Putamen (tissue), 1 donor: ENCODE data around the gene C4orf33.

Experiments used
- DNase-seq: peaks from one replicate; pipeline ENCODE4 v3.0.0-alpha.2; 2016; ENCODE audit warnings: low spot score

C4orf33 gene

GRCh38 chr4:129129143-129129542, 33.2 kb downstream of the C4orf33 start:
- DNase-seq: no peak

GRCh38 chr4:129131343-129131742, 35.4 kb downstream of the C4orf33 start:
- DNase-seq: no peak

- no peak for DNase-seq
Observed at GRCh38 chr4:129136433-129136832, 40.5 kb downstream of the C4orf33 start.

DNA sequence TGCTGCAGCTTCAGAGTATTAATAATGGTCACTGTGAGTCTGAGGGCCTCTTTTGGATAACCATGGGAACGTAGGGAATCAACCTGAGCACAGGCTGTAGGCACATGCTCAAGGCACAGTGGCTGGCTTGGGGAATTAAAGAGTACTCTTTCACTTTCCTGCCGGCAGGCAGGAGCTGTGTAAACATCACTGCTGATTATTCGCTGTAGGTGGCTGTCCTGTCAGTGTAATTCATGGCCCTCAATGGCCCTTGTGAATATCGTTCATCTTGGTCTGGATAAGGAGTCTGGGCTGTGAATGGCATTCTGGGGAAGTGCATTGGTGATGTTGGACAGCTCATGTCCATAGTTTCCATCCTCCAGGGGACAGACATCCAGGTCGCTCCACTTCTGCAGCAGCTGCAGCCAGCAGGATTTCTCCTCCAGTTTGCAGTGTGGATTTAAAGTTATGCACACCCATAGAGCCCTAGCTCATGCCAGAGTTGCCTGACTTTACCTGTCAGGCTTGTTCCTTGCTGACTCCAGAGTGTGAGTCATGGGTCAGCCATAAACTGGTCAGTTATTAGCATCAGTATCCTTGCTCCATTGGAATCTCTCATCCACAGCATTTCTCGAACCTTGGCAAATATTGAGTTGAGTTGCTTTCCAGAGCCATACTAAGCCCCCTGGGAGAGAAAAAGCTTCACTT, 43.0 kb downstream of the C4orf33 start:
- no peak for DNase-seq

DNA sequence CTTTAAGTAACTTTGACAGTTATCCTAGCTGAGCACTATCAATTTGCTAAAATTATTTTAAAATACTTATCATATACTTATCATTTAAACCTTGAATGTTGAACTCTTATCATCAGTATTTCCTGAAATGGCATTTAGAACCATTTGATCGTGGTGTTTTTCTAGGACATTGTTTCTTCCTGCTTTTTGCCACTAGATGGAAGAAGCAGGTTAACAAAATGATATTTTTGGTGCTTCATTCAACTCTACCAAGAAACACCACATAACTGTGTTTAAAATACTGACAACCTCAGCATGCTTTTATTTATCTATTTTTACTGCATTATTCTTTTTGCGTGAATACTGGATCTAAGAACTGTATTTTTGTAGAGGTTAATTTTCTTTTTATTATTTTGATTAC, 44.6 kb downstream of the C4orf33 start:
- DNase-seq: no peak

- DNase-seq: no peak
Observed at GRCh38 chr4:129143359-129143758, 47.4 kb downstream of the C4orf33 start.

- DNase-seq: no peak
Observed at GRCh38 chr4:129144755-129145206, 48.8 kb downstream of the C4orf33 start.

GRCh38 chr4:129145222-129145730, 49.3 kb downstream of the C4orf33 start:
- DNase-seq: no peak

DNA sequence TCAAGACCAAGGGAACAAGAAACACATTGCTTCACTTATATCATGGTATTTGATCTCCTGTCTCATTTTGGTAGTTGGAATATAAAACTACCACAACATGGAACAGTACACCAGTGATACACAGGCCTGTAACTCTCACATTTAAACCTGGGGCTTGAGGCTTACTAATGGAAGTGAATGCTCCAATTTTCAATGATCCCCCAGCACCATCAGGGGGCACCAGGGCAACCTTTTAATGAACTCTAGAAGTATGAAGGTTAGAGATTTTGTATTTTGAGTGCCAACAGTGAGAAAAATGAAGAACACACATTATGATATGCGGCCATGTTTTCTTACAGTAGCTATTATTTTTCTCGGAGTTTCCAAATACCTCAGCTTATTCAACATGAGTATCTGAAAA, 50.7 kb downstream of the C4orf33 start:
- no peak for DNase-seq

GRCh38 chr4:129148892-129149291, 52.9 kb downstream of the C4orf33 start:
- no peak for DNase-seq

DNA sequence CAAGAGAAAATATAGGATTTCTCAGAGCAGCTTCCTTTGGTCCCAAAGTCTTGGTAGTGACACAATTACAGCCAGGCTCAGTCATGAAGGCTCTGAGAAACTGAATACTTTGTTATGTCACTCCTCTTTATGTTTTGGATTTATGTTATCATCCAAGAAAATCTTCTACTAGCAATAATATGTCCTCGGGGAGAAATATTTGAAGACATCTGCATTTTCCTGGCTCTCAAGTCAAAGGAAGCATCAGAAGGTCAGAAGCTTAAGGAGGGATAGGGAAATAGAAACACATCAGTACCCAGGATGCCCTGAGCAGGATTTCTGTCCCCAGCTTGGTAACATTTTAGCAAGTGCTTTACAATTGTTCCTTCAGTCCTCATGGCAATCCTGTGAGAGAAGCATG, 54.0 kb downstream of the C4orf33 start:
- DNase-seq: no peak

DNA sequence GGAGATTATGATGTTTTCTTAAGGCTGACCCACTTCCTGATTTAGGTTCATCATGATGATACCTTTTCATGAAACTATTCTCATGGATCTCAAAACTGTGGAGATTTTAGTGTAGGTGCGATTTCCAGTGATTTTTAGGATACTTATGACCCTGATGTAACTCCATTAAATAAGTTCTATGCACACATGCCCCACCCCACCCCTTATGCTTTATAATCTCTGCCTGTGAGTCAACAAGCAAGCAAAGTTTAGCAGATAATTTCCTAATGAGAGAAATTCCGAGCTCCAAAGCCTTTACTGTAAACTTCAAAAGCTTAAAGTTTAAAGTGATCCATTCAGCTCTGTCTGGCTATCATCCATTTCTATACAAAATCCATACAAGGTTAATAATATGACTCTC, 56.4 kb downstream of the C4orf33 start:
- no peak for DNase-seq

GRCh38 chr4:129153700-129154099, 57.7 kb downstream of the C4orf33 start:
- DNase-seq: no peak

DNA sequence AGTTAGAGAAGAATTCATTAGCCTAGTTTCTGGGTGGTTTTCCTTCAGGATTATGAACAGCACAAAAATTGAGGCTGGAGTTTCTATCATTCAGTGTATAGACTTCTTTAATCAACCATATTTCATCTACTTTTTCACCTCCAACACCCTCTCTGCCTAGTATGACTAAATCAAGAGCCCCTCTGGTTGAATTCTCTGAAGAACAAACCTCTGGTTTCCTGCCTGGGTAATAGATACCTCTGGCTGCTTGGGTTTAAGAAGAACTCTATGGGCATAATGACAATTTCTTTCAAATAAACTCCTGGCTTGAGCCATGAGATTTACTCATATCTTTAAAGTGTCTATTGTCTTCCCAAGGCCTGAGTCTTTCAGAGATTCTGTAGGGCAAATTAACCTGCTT, 66.5 kb downstream of the C4orf33 start:
- no peak for DNase-seq

- no peak for DNase-seq
Observed at GRCh38 chr4:129163427-129163826, 67.5 kb downstream of the C4orf33 start.

DNA sequence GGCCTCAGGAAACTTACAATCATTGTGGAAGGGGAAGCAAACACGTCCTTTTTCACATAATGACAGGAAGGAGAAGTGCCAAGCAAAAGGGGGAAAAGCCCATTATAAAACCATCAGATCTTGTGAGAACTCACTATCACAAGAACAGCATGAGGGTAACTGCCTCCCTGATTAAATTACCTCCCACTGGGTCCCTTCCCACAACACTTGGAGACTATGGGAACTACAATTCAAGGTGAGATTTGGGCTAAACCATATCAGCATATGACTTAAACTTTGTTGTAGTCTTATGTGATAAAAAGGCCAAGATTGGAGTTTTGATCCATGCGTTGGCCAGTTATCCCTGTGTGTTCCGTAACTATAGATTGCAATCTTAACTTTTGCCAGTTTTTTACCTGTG, 68.3 kb downstream of the C4orf33 start:
- no peak for DNase-seq
